HEK293T (cell line): ENCODE results near the gene ECD.
A peak's percentile ranks its signal among the peaks of the same experiment; 100 is the strongest.

Source experiments
- CTCF ChIA-PET: fragments of 350-600 bp; formaldehyde crosslinking; extraction: SDS; loops from one replicate; lab custom pipeline; 2021; ENCODE audit warnings: antibody characterized with exemption, inconsistent platforms; lab: Yijun Ruan, JAX
- POLR2A ChIA-PET: fragments of 350-600 bp; formaldehyde crosslinking; extraction: SDS; loops from one replicate; lab custom pipeline; 2020; ENCODE audit warnings: antibody characterized with exemption, inconsistent platforms; lab: Yijun Ruan, JAX
- DNase-seq: peaks from one replicate; pipeline ENCODE4 v3.0.0; 2012; ENCODE audit warnings: mixed read lengths; ENCODE audit errors: extremely low spot score
- ARNT ChIP-seq: fragments of 450-650 bp; IDR thresholded peaks from 2 replicates; pipeline ENCODE4 v1.6.1; 2017; ENCODE audit warnings: mild to moderate bottlenecking
- BHLHE40 ChIP-seq: fragments of 450-650 bp; IDR thresholded peaks from 2 replicates; pipeline ENCODE4 v1.6.1; 2016; ENCODE audit warnings: mild to moderate bottlenecking, moderate library complexity, borderline replicate concordance
- CTBP1 ChIP-seq: fragments of 450-650 bp; IDR thresholded peaks from 2 replicates; pipeline ENCODE4 v1.6.1; 2016; ENCODE audit warnings: borderline replicate concordance
- ELF4 ChIP-seq: fragments of 450-650 bp; IDR thresholded peaks from 2 replicates; pipeline ENCODE4 v1.6.1; 2017; ENCODE audit warnings: antibody characterized with exemption
- FOXA1 ChIP-seq: fragments of 450-650 bp; IDR thresholded peaks from 2 replicates; pipeline ENCODE4 v1.6.1; 2016; ENCODE audit warnings: mild to moderate bottlenecking
- FOXK2 ChIP-seq: fragments of 450-650 bp; IDR thresholded peaks from 2 replicates; pipeline ENCODE4 v1.6.1; 2016; ENCODE audit warnings: mild to moderate bottlenecking
- FOXM1 ChIP-seq: fragments of 450-650 bp; IDR thresholded peaks from 2 replicates; pipeline ENCODE4 v1.6.1; 2017; ENCODE audit warnings: mild to moderate bottlenecking, borderline replicate concordance
- HDGF ChIP-seq: fragments of 450-650 bp; IDR thresholded peaks from 2 replicates; pipeline ENCODE4 v1.6.1; 2017; ENCODE audit warnings: antibody characterized with exemption, borderline replicate concordance
- L3MBTL2 ChIP-seq: fragments of 450-650 bp; conservative IDR thresholded peaks from 2 replicates; pipeline ENCODE4 v1.6.1; 2016; ENCODE audit warnings: mild to moderate bottlenecking
- LEF1 ChIP-seq: fragments of 450-650 bp; IDR thresholded peaks from 2 replicates; pipeline ENCODE4 v1.6.1; 2017; ENCODE audit warnings: mild to moderate bottlenecking, borderline replicate concordance
- NFRKB ChIP-seq: fragments of 450-650 bp; IDR thresholded peaks from 2 replicates; pipeline ENCODE4 v1.6.1; 2016; ENCODE audit warnings: mild to moderate bottlenecking, moderate library complexity
- PKNOX1 ChIP-seq: fragments of 450-650 bp; IDR thresholded peaks from 2 replicates; pipeline ENCODE4 v1.6.1; 2016
- SP1 ChIP-seq: fragments of 450-650 bp; IDR thresholded peaks from 2 replicates; pipeline ENCODE4 v1.6.1; 2017
- SUZ12 ChIP-seq: fragments of 450-650 bp; IDR thresholded peaks from 2 replicates; pipeline ENCODE4 v1.6.1; 2016; ENCODE audit warnings: mild to moderate bottlenecking
- TARDBP ChIP-seq: fragments of 450-650 bp; IDR thresholded peaks from 2 replicates; pipeline ENCODE4 v1.6.1; 2016
- ZNF384 ChIP-seq: fragments of 450-650 bp; IDR thresholded peaks from 2 replicates; pipeline ENCODE4 v1.6.1; 2016

Gene ECD

DNA sequence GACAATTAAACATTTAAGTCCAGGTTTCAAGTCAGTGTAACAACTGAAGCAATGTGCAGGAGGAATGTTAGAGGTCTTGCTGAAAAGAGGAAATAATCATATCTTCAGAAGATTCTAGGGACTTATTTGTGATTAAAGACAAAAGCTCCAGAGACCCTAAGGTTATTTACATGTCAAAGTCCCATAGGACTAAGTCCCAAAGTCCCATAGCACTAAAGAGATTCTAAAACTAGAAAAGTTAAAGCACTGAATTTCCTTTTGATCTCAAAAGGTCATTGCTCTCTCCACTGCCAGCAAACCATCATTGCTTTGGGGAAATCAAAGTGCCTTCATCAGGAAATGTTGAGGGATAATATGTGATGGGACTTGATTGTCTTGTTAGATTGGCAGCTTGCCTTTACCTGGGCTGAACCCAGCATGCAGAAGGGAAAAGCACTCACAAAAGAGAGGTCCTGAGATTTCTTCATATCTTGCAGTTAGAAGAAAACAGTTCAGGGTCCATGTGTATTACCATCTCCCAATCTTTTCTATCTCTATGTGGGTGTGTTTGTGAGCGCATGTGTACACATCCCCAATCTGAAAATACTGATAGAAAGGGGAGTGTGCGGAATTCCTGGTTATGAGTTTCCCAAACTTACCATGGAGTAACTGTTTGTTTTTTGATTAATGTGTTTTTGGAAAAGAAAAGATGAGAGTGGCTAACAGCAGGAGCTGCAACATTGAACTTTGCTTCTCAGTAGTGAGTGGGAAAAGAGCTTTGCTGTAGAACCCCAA is 35.7 kb downstream of the ECD start:
- POLR2A ChIA-PET = no interaction called here
- no peak for DNase-seq
- CTCF ChIA-PET = no interaction called here
- no peak for TF ChIP-seq SP1
- TF ChIP-seq FOXA1 = no peak
- no peak for TF ChIP-seq BHLHE40
- TF ChIP-seq HDGF = no peak
- TF ChIP-seq ARNT = no peak
- no peak for TF ChIP-seq LEF1
- TF ChIP-seq L3MBTL2 = no peak
- TF ChIP-seq CTBP1 = no peak
- TF ChIP-seq PKNOX1 = no peak
- TF ChIP-seq FOXK2 = no peak
- no peak for TF ChIP-seq ELF4
- TF ChIP-seq FOXM1 = no peak
- TF ChIP-seq ZNF384 = no peak
- TF ChIP-seq NFRKB = no peak
- TF ChIP-seq TARDBP = no peak

DNA sequence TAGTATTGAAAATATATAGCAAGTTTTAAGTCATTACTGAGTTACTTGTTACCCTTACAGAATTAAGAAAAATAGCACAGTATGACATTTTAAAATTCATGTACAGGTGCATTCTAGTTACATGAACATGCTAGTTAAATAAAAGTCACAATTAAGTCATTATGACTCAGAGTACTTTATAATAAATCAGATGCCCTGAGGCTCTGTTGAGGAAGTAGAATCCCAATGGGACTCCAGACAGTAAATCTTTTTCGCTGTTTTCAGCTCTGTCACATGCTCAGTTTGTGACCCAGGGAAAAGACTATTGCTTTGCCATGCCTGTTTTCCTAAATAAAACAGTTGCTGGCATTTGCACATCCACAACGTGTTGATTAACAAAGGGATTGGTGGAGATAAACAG is 36.5 kb downstream of the ECD start:
- no peak for TF ChIP-seq NFRKB
- peak; percentile 51 for TF ChIP-seq PKNOX1
- TF ChIP-seq L3MBTL2 = no peak
- CTCF ChIA-PET = no interaction called here
- no peak for DNase-seq
- POLR2A ChIA-PET = interaction anchor here (0.9 to 1.1 kb wide), 2 partner anchors 34 to 116 kb away, joined by 3 read pairs; partner anchors contain the start of gene DNAJC9

GRCh38 chr10:73126343-73126742 is 41.5 kb downstream of the ECD start:
- ChIA-PET POLR2A (no interaction called here), CTCF (no interaction called here)
- DNase-seq = no peak
- TF ChIP-seq FOXA1 = no peak
- TF ChIP-seq SP1 = no peak
- no peak for TF ChIP-seq TARDBP
- no peak for TF ChIP-seq BHLHE40
- no peak for TF ChIP-seq LEF1
- no peak for TF ChIP-seq SUZ12
- no peak for TF ChIP-seq ELF4
- no peak for TF ChIP-seq HDGF
- TF ChIP-seq NFRKB = no peak
- no peak for TF ChIP-seq L3MBTL2
- no peak for TF ChIP-seq FOXK2
- TF ChIP-seq ZNF384 = no peak
- no peak for TF ChIP-seq FOXM1
- TF ChIP-seq PKNOX1 = no peak
- no peak for TF ChIP-seq CTBP1
- no peak for TF ChIP-seq ARNT

DNA sequence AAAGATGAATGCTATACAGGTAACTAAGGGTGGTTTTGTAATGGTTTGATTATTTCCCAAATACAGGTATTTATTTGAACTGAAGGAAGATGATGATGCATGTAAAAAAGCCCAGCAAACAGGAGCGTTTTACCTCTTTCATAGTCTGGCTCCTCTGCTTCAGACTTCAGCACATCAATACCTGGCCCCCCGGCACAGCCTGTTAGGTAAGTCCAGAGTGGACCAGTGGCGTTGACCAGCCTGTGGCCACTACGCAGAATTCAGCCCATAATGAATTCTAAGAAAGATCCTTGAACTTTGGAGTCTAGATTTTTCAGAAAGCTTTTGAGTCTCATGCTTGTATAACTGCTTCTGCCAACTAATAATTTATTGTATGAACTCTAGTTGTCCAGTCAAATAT is 47.9 kb downstream of the ECD start:
- TF ChIP-seq ELF4 (no peak), FOXK2 (no peak), FOXM1 (no peak), ZNF384 (no peak), L3MBTL2 (no peak), SUZ12 (no peak), HDGF (no peak), BHLHE40 (no peak), LEF1 (no peak)
- ChIA-PET POLR2A (no interaction called here), CTCF (no interaction called here)
- DNase-seq = no peak

GRCh38 chr10:73119457-73119856 is 48.4 kb downstream of the ECD start:
- TF ChIP-seq CTBP1 = no peak
- POLR2A ChIA-PET = no interaction called here
- DNase-seq = no peak
- CTCF ChIA-PET = no interaction called here

DNA sequence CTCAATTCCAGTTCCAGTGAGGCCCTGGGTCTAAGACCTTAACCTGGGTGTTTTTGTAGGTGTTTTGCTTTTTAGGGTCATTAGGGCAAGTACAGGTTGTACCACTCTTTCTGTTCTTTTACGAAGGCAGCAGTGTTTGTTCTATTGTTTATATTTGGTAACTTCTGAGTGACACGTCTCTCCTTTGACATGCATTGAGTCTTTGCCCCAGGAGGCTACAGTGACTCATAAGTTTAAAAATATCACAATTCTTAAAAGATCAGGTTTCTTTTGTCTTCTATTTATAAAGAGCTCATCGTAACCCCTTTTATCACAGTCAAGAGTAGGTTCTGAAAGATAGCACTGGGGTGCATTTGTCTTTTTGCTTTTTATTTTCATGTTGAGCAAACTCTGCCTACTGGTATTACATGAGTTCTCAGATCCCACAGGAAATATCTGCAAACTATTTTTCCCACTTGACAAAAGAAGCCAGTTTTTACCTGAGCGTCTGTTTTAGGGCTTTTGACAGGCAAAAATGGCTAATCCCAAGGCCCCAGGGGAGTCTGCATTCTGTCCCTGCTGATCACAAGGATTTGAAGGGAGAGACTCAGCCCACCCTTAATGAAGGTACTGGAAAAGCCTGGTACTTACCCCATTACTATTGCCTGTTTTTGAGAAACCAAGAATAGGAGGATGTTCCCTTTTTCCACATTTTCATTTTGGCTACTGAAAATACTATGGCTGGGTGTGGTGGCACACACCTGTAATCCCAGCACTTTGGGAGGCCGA is 49.6 kb downstream of the ECD start:
- no peak for DNase-seq
- POLR2A ChIA-PET = no interaction called here
- CTCF ChIA-PET = no interaction called here
- TF ChIP-seq FOXK2 = no peak
- peak; percentile 73 for TF ChIP-seq PKNOX1
